ENCODE measurements around the gene PITPNM3. TPM values are rescaled to one million over a fixed set of nuclear protein-coding genes. Genes with fewer than 3 reads are reported as not detected.

PITPNM3 gene
- total and polyA plus RNA-seq, 2 experiments from 2014 or later, result 1.5 to 2.0 TPM

GRCh38 chr17:6548034-6548433, 8.3 kb downstream of the PITPNM3 start:
- H3K9me2 ChIP-seq (replicated peaks; ENCODE audit: insufficient read depth), result no peaks in the 10 kb centered on the region
- no peak overlapping the region for H3K4me3 ChIP-seq
- H2AFZ ChIP-seq, result no peak overlapping the region
- 88% methylated on average over 5 of the region's 5 CpGs for WGBS (ENCODE audit: low lambda C conversion rate, missing lambda C conversion rate)
- H3K27me3 ChIP-seq, result no peaks in the 10 kb centered on the region
- H3K36me3 ChIP-seq (replicated peaks; ENCODE audit: insufficient read depth, low read depth), result no peaks in the 10 kb centered on the region
- no peaks in the 10 kb centered on the region for H3K79me2 ChIP-seq
- H3K4me2 ChIP-seq, result no peak overlapping the region
- DNase-seq (ENCODE audit: low spot score), result no peak
- H4K20me1 ChIP-seq (ENCODE audit: insufficient read depth, poor library complexity, severe bottlenecking), result no peaks in the 10 kb centered on the region
- no peak for TF ChIP-seq CTCF (IDR thresholded peaks at IDR 0.05; ENCODE audit: poor library complexity)
- no peak for TF ChIP-seq EZH2phosphoT487 (IDR thresholded peaks at IDR 0.05; ENCODE audit: low read depth, severe bottlenecking, unreplicated experiment)
- no peak for TF ChIP-seq EZH2 (IDR thresholded peaks at IDR 0.05; ENCODE audit: borderline replicate concordance)
- H3K9me3 ChIP-seq (ENCODE audit: low read depth), result no peaks in the 10 kb centered on the region
- H3K4me1 ChIP-seq (ENCODE audit: insufficient read depth), result peaks cover 24% of the 10 kb centered on the region
- H3K27ac ChIP-seq, result no peak overlapping the region

GRCh38 chr17:6547336-6547735, 9.0 kb downstream of the PITPNM3 start:
- no peak overlapping the region for H3K27ac ChIP-seq
- DNase-seq (ENCODE audit: low spot score), result no peak
- H4K20me1 ChIP-seq (ENCODE audit: insufficient read depth, poor library complexity, severe bottlenecking), result no peaks in the 10 kb centered on the region
- 79% methylated on average over 6 of the region's 6 CpGs for WGBS (ENCODE audit: low lambda C conversion rate, missing lambda C conversion rate)
- H3K4me1 ChIP-seq (ENCODE audit: insufficient read depth), result peaks cover 22% of the 10 kb centered on the region
- no peak overlapping the region for H2AFZ ChIP-seq
- no peaks in the 10 kb centered on the region for H3K27me3 ChIP-seq
- no peaks in the 10 kb centered on the region for H3K79me2 ChIP-seq
- no peaks in the 10 kb centered on the region for H3K9me3 ChIP-seq (ENCODE audit: low read depth)
- no peak overlapping the region for H3K4me3 ChIP-seq
- H3K9me2 ChIP-seq (replicated peaks; ENCODE audit: insufficient read depth), result no peaks in the 10 kb centered on the region
- H3K36me3 ChIP-seq (replicated peaks; ENCODE audit: insufficient read depth, low read depth), result no peaks in the 10 kb centered on the region
- no peak for TF ChIP-seq EZH2phosphoT487 (IDR thresholded peaks at IDR 0.05; ENCODE audit: low read depth, severe bottlenecking, unreplicated experiment)
- no peak for TF ChIP-seq CTCF (IDR thresholded peaks at IDR 0.05; ENCODE audit: poor library complexity)
- no peak for TF ChIP-seq EZH2 (IDR thresholded peaks at IDR 0.05; ENCODE audit: borderline replicate concordance)
- no peak overlapping the region for H3K4me2 ChIP-seq

GRCh38 chr17:6546069-6546718, 10.2 kb downstream of the PITPNM3 start:
- Histone ChIP-seq H3K27me3 (no peaks in the 10 kb centered on the region), H3K9me3 (ENCODE audit: low read depth) (no peaks in the 10 kb centered on the region), H4K20me1 (ENCODE audit: insufficient read depth, poor library complexity, severe bottlenecking) (no peaks in the 10 kb centered on the region), H3K9me2 (replicated peaks; ENCODE audit: insufficient read depth) (no peaks in the 10 kb centered on the region), H2AFZ (no peak overlapping the region), H3K4me1 (ENCODE audit: insufficient read depth) (peaks cover 11% of the 10 kb centered on the region), H3K27ac (no peak overlapping the region), H3K4me2 (no peak overlapping the region), H3K36me3 (replicated peaks; ENCODE audit: insufficient read depth, low read depth) (no peaks in the 10 kb centered on the region), H3K79me2 (no peaks in the 10 kb centered on the region), H3K4me3 (no peak overlapping the region)
- TF ChIP-seq EZH2phosphoT487 (IDR thresholded peaks at IDR 0.05; ENCODE audit: low read depth, severe bottlenecking, unreplicated experiment) (no peak), CTCF (IDR thresholded peaks at IDR 0.05; ENCODE audit: poor library complexity) (no peak), EZH2 (IDR thresholded peaks at IDR 0.05; ENCODE audit: borderline replicate concordance) (no peak)
- DNase-seq (ENCODE audit: low spot score), result no peak
- 92% methylated on average over 10 of the region's 10 CpGs for WGBS (ENCODE audit: low lambda C conversion rate, missing lambda C conversion rate)

Data from hepatocyte (in vitro differentiated cells).